Smooth muscle cell (in vitro differentiated cells): ENCODE results near the gene RFTN1. TPM values are rescaled to one million over a fixed set of nuclear protein-coding genes. Genes with fewer than 3 reads are reported as not detected.

Experiments used
- DNase-seq: peaks from one replicate; lab custom pipeline; 2025; ENCODE audit not compliant: unreplicated experiment; lab: John Stamatoyannopoulos, UW
- H2AFZ ChIP-seq: fragments of 200-600 bp; sonication (generic); 2 replicates; pipeline ENCODE4 v1.6.0; 2016; ENCODE audit warnings: antibody characterized with exemption, low read depth, mild to moderate bottlenecking
- H3F3A ChIP-seq: fragments of 200-600 bp; sonication (generic); 2 replicates; pipeline ENCODE4 v1.6.0; 2017; ENCODE audit warnings: antibody characterized with exemption, low read depth
- H3K27ac ChIP-seq: fragments of 200-600 bp; sonication (generic); 2 replicates; pipeline ENCODE4 v1.5.1; 2016; ENCODE audit warnings: low read depth, mild to moderate bottlenecking
- H3K27me3 ChIP-seq: fragments of 200-600 bp; sonication (generic); 2 replicates; pipeline ENCODE4 v1.6.1; 2016; ENCODE audit warnings: low read depth, mild to moderate bottlenecking
- H3K36me3 ChIP-seq: fragments of 200-600 bp; sonication (generic); 2 replicates; pipeline ENCODE4 v1.5.1; 2016; ENCODE audit warnings: low read depth
- H3K4me1 ChIP-seq: fragments of 200-600 bp; sonication (generic); 2 replicates; pipeline ENCODE4 v1.5.1; 2016; ENCODE audit warnings: low read depth
- H3K4me2 ChIP-seq: fragments of 200-600 bp; sonication (generic); 2 replicates; pipeline ENCODE4 v1.6.0; 2016; ENCODE audit warnings: mild to moderate bottlenecking
- H3K4me3 ChIP-seq: fragments of 200-600 bp; sonication (generic); 2 replicates; pipeline ENCODE4 v1.5.1; 2016; ENCODE audit warnings: mild to moderate bottlenecking
- H3K79me2 ChIP-seq: fragments of 200-600 bp; sonication (generic); 2 replicates; pipeline ENCODE4 v1.6.0; 2016; ENCODE audit warnings: low read depth, mild to moderate bottlenecking
- H3K9ac ChIP-seq: fragments of 200-600 bp; sonication (generic); 2 replicates; pipeline ENCODE4 v1.6.0; 2016; ENCODE audit warnings: low read depth
- H3K9me3 ChIP-seq: fragments of 200-600 bp; sonication (generic); replicated peaks from 2 replicates; pipeline ENCODE4 v1.5.1; 2016; ENCODE audit warnings: low read depth
- H4K20me1 ChIP-seq: fragments of 200-600 bp; sonication (generic); 2 replicates; pipeline ENCODE4 v1.6.0; 2016; ENCODE audit warnings: low read depth
- CTCF ChIP-seq: fragments of 200-600 bp; sonication (generic); IDR thresholded peaks from 2 replicates; pipeline ENCODE4 v1.5.1; 2017; ENCODE audit warnings: borderline replicate concordance, mild to moderate bottlenecking, antibody characterized with exemption; ENCODE audit not compliant: insufficient read depth, poor library complexity, severe bottlenecking
- WGBS: methylation state at CpG from one replicate; pipeline ENCODE4 v1.1.7; 2016; ENCODE audit warnings: low lambda C conversion rate; 5-methylcytosine and 5-hydroxymethylcytosine counted together
- polyA plus RNA-seq: library from polyadenylated mRNA; unstranded; fragments of >200 nt; fragmentation: Nextera tagmentation; extraction: Ambion mirVana; gene quantifications from 2 replicates; pipeline ENCODE4 v1.2.1, GENCODE V29; 2016
- total RNA-seq: library from RNA; depleted of rRNA; stranded (reverse); fragments of >200 nt; gene quantifications from 2 replicates; pipeline ENCODE4 v1.2.3, GENCODE V29; 2014

Gene RFTN1
- total and polyA plus RNA-seq, 2 experiments from 2014 or later: 21.7 to 35.6 TPM

DNA sequence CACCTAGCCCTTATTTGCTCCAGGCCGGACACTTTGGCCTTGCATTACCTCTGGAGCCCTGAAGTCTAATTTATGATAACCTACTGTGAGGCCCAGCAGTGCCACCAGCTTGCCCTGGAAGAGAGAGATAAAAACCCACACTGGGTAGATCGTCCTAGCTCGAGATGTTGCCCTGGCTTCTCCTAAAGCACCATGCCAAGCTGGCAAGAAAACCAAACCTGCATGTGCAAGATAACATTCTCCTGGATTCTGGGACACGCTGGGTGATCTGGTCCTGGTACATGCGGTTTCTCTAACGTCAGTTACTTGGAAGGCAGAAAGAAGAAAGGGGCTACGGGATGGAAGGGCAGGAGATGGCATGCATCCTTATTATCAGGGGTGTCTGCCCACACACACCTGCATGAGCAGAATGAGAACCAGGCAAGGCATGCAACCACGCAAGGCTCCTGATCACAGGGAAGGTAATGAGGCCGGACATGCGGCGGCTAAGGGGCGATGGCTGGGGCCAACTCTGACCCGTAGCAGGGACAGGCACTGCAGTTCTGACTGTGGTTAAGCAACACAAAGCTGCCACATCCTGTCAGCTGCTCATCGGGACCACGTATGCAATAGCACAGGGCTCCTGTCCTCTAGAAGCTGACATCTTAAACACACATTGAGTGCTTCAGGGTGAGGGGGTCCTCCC, 175.5 kb downstream of the RFTN1 start:
- peaks cover 5% of the 10 kb centered on the region for H3K36me3 ChIP-seq
- H2AFZ ChIP-seq: no peak overlapping the region
- no peaks in the 10 kb centered on the region for H3K4me1 ChIP-seq
- H3K4me3 ChIP-seq: no peak overlapping the region
- H3K9me3 ChIP-seq: no peaks in the 10 kb centered on the region
- no peak overlapping the region for H3K9ac ChIP-seq
- no peaks in the 10 kb centered on the region for H3K79me2 ChIP-seq
- peak overlapping the region; percentile 35 for H3K4me2 ChIP-seq
- no peak for TF ChIP-seq CTCF
- 71% methylated on average over 15 of the region's 15 CpGs for WGBS
- peak overlapping the region; percentile 65 for H3K27ac ChIP-seq
- no peaks in the 10 kb centered on the region for H3K27me3 ChIP-seq
- no peak for DNase-seq
- H4K20me1 ChIP-seq: peaks cover 15% of the 10 kb centered on the region
- H3F3A ChIP-seq: no peaks in the 10 kb centered on the region

- no peak overlapping the region for H3K4me3 ChIP-seq
- H3K27me3 ChIP-seq: no peaks in the 10 kb centered on the region
- H3K9me3 ChIP-seq: no peaks in the 10 kb centered on the region
- H3K9ac ChIP-seq: no peak overlapping the region
- no peak overlapping the region for H2AFZ ChIP-seq
- H4K20me1 ChIP-seq: peaks cover 15% of the 10 kb centered on the region
- H3F3A ChIP-seq: no peaks in the 10 kb centered on the region
- H3K36me3 ChIP-seq: peaks cover 10% of the 10 kb centered on the region
- no peak for TF ChIP-seq CTCF
- no peak overlapping the region for H3K27ac ChIP-seq
- no peaks in the 10 kb centered on the region for H3K4me1 ChIP-seq
- WGBS: 98% methylated on average over 6 of the region's 6 CpGs
- no peaks in the 10 kb centered on the region for H3K79me2 ChIP-seq
- no peak for DNase-seq
- no peak overlapping the region for H3K4me2 ChIP-seq
Measured at GRCh38 chr3:16336825-16337224, 176.7 kb downstream of the RFTN1 start.

DNA sequence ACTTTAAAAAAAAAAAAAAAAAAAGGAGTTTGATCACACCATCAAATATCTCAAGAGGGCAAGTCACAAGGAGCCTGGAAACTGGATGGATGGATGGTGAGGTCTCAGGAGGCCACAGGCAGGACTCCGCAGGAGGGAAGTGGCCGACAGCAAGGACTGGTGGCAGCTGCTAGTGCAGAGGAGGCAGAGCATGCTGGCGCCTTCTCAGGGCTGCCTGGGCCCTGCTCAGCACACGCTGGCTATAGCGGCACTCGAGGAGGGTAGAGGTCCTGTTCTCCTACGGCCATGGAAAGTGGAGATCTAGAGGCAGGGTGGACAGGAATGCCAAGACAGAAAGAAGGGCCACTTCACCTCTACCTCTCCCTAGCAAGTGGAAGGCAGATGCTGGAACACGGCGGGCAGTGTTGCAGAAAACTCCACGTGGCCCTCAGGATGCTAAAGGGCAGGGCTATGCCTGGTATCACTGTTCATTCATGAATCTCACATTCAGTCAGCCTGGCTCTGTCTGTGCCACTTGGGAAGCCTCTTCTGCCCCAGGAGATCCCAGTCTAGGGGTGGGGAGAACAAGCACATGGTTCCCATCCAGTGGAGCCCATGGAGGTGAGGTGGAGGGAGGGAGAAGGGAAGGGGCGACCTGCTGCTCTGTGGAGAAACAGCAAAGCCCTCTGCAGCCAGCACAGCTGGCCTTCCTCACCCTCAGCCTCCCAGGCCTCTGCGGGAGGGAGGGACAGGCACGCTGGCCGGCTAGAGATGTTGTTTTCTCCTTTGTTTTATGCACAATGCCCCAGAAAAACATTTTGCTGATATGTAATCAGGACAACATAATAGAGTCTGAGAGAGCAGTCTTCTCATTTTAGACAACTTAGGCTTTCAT, 177.5 kb downstream of the RFTN1 start:
- no peaks in the 10 kb centered on the region for H3K79me2 ChIP-seq
- no peak overlapping the region for H2AFZ ChIP-seq
- 95% methylated on average over 14 of the region's 14 CpGs for WGBS
- peaks cover 15% of the 10 kb centered on the region for H4K20me1 ChIP-seq
- H3K27me3 ChIP-seq: no peaks in the 10 kb centered on the region
- no peaks in the 10 kb centered on the region for H3F3A ChIP-seq
- H3K9ac ChIP-seq: no peak overlapping the region
- no peak for TF ChIP-seq CTCF
- DNase-seq: no peak
- H3K4me2 ChIP-seq: no peak overlapping the region
- H3K4me3 ChIP-seq: no peak overlapping the region
- H3K9me3 ChIP-seq: no peaks in the 10 kb centered on the region
- H3K27ac ChIP-seq: no peak overlapping the region
- H3K4me1 ChIP-seq: peaks cover under 1% of the 10 kb centered on the region
- H3K36me3 ChIP-seq: peaks cover 17% of the 10 kb centered on the region
